Keratinocyte (primary cell): ENCODE measurements around the gene CRTC3. TPM values are rescaled to one million over a fixed set of nuclear protein-coding genes. Genes with fewer than 3 reads are reported as not detected.

Source experiments
- DNase-seq: peaks from one replicate; pipeline ENCODE4 v3.0.0-alpha.2; 2011; ENCODE audit warnings: low read depth, missing footprints, low spot score
- FAIRE-seq: peaks from 2 replicates; lab custom pipeline; 2011; peaks lifted over from hg19 to GRCh38; lab: Jason Lieb, UNC
- H2AFZ ChIP-seq: 2 replicates; pipeline ENCODE4 v1.6.0; 2012; ENCODE audit warnings: low read length, control low read depth, inconsistent platforms; ENCODE audit not compliant: control insufficient read depth
- H3K27ac ChIP-seq: 2 replicates; pipeline ENCODE4 v1.5.1; 2011; ENCODE audit warnings: low read length; ENCODE audit not compliant: control insufficient read depth, insufficient read depth
- H3K27me3 ChIP-seq: 3 replicates; pipeline ENCODE4 v1.6.0; 2011; ENCODE audit warnings: low read length; ENCODE audit not compliant: control insufficient read depth, insufficient read depth; ENCODE audit errors: extremely low read depth
- H3K36me3 ChIP-seq, 2 experiments: 2 replicates in 1 of 2; 3 replicates in 1 of 2; pipeline ENCODE4 v1.5.1; 2011; ENCODE audit warnings: low read length in 2 of 2, mild to moderate bottlenecking in 1 of 2; ENCODE audit not compliant: control insufficient read depth in 2 of 2, insufficient read depth in 2 of 2; ENCODE audit errors: extremely low read depth in 1 of 2
- H3K4me1 ChIP-seq: 3 replicates; pipeline ENCODE4 v1.5.1; 2011; ENCODE audit warnings: low read length; ENCODE audit not compliant: control insufficient read depth, insufficient read depth; ENCODE audit errors: extremely low read depth
- H3K4me2 ChIP-seq: 3 replicates; pipeline ENCODE4 v1.6.0; 2011; ENCODE audit warnings: low read depth, low read length; ENCODE audit not compliant: control insufficient read depth, insufficient read depth; ENCODE audit errors: extremely low read depth
- H3K4me3 ChIP-seq, 3 experiments: fragments of 200-600 bp in 1 of 3; sonication (generic) in 1 of 3; 2 replicates in 2 of 3; 3 replicates in 1 of 3; pipeline ENCODE4 v1.5.1; 2011 to 2016; ENCODE audit warnings: low read length in 3 of 3, mild to moderate bottlenecking in 3 of 3, control low read depth in 2 of 3, inconsistent platforms in 1 of 3, low read depth in 1 of 3, mixed read lengths in 1 of 3, mixed run types in 1 of 3, moderate library complexity in 1 of 3; ENCODE audit not compliant: control insufficient read depth in 2 of 3, insufficient read depth in 2 of 3; ENCODE audit errors: extremely low read depth in 1 of 3
- H3K79me2 ChIP-seq: 2 replicates; pipeline ENCODE4 v1.6.0; 2012; ENCODE audit warnings: low read length; ENCODE audit not compliant: control insufficient read depth, insufficient read depth
- H3K9ac ChIP-seq: 3 replicates; pipeline ENCODE4 v1.6.0; 2011; ENCODE audit warnings: low read length; ENCODE audit not compliant: control insufficient read depth, insufficient read depth; ENCODE audit errors: extremely low read depth
- H3K9me1 ChIP-seq: 3 replicates; pipeline ENCODE4 v1.6.0; 2011; ENCODE audit warnings: low read length; ENCODE audit not compliant: control insufficient read depth, insufficient read depth; ENCODE audit errors: extremely low read depth
- H3K9me3 ChIP-seq: 2 replicates; pipeline ENCODE4 v1.5.1; 2012; ENCODE audit warnings: low read depth, low read length; ENCODE audit not compliant: control insufficient read depth
- H4K20me1 ChIP-seq: 3 replicates; pipeline ENCODE4 v1.6.0; 2011; ENCODE audit warnings: low read length; ENCODE audit not compliant: control insufficient read depth, insufficient read depth; ENCODE audit errors: extremely low read depth
- EZH2 ChIP-seq: IDR thresholded peaks from one replicate; pipeline ENCODE4 v1.6.1; 2012; ENCODE audit warnings: inconsistent platforms, mild to moderate bottlenecking, low read length, moderate library complexity
- dilution Hi-C: fragments of 300-500 bp; cut with MboI; formaldehyde crosslinking; loops from one replicate; pipeline ENCODE4 v1.7.0; 2020; ENCODE audit warnings: low sequenced_read_pairs; ENCODE audit not compliant: extremely low pct_ligation_motif_present
- polyA plus RNA-seq, 5 experiments: library from polyadenylated mRNA; depleted of rRNA in 3 of 5; stranded (reverse) in 3 of 5; stranded (forward) in 1 of 5; unstranded in 1 of 5; fragments of >200 nt; gene quantifications; 1 replicate in 1 of 5; 2 replicates in 3 of 5; 3 replicates in 1 of 5; pipeline versions ENCODE4 v1.2.1 to v1.2.3, GENCODE V29; 2011 to 2012; ENCODE audit warnings: missing spikeins in 2 of 5, low read depth in 1 of 5, low replicate concordance in 1 of 5
- TF ChIP-seq, protein P1 (sequence below), 3 experiments: IDR thresholded peaks in 1 of 3; conservative IDR thresholded peaks in 1 of 3; optimal IDR thresholded peaks in 1 of 3; 2 replicates in 2 of 3; 3 replicates in 1 of 3; pipeline versions ENCODE3 to v1.5.1; 2011; ENCODE audit warnings: low read length in 3 of 3, mild to moderate bottlenecking in 3 of 3, moderate library complexity in 2 of 3, control low read depth in 1 of 3, inconsistent platforms in 1 of 3; ENCODE audit not compliant: insufficient read depth in 2 of 3; ENCODE audit errors: extremely low read depth in 1 of 3

CRTC3 gene
- polyA plus RNA-seq, 1 donor (not counting 4 experiments of a cell fraction or from before 2014, with no cell fraction given) = 11.9 TPM

DNA sequence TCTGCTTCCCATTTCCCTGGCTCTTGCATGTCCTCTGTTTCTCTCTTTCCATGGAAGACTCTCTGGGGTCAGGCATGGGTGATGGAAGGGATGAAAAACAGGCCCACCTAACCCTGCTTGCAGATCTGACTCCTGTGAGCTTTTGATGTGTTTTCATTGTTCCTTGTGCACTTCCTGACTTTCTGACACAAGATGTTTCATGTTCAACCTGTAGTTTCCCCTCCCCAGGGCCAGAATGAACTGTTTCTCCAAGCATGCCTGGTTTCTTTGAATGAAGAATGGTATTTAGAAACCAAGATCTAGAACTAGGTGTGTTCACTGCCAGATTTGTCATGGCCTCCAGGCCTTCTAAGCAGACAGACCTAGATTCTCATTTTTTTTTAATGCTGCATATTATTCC, 36.1 kb upstream of the CRTC3 start:
- Histone ChIP-seq H3K4me3 (no peak overlapping the region), H3K9ac (no peak overlapping the region), H3K79me2 (peaks cover 2% of the 10 kb centered on the region), H3K4me1 (peaks cover 16% of the 10 kb centered on the region), H3K27ac (no peak overlapping the region), H3K27me3 (no peaks in the 10 kb centered on the region), H4K20me1 (peaks cover 3% of the 10 kb centered on the region), H3K4me2 (no peak overlapping the region), H3K36me3 (peaks cover 41 to 45% of the 10 kb centered on the region in 2 experiments), H3K9me3 (no peaks in the 10 kb centered on the region), H3K9me1 (no peaks in the 10 kb centered on the region), H2AFZ (no peak overlapping the region)
- dilution Hi-C loops = no loop called here
- no peak for DNase-seq
- TF ChIP-seq, protein P1, sequence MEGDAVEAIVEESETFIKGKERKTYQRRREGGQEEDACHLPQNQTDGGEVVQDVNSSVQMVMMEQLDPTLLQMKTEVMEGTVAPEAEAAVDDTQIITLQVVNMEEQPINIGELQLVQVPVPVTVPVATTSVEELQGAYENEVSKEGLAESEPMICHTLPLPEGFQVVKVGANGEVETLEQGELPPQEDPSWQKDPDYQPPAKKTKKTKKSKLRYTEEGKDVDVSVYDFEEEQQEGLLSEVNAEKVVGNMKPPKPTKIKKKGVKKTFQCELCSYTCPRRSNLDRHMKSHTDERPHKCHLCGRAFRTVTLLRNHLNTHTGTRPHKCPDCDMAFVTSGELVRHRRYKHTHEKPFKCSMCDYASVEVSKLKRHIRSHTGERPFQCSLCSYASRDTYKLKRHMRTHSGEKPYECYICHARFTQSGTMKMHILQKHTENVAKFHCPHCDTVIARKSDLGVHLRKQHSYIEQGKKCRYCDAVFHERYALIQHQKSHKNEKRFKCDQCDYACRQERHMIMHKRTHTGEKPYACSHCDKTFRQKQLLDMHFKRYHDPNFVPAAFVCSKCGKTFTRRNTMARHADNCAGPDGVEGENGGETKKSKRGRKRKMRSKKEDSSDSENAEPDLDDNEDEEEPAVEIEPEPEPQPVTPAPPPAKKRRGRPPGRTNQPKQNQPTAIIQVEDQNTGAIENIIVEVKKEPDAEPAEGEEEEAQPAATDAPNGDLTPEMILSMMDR (optimal IDR thresholded peaks at IDR 0.05 in 1 of 3, IDR thresholded peaks at IDR 0.05 in 1 of 3, conservative IDR thresholded peaks at IDR 0.05 in 1 of 3; ENCODE audit: extremely low read depth in 1 of 3, insufficient read depth in 2 of 3, low read length in 3 of 3) = no peak
- TF ChIP-seq EZH2 = no peak
- no peak for FAIRE-seq

DNA sequence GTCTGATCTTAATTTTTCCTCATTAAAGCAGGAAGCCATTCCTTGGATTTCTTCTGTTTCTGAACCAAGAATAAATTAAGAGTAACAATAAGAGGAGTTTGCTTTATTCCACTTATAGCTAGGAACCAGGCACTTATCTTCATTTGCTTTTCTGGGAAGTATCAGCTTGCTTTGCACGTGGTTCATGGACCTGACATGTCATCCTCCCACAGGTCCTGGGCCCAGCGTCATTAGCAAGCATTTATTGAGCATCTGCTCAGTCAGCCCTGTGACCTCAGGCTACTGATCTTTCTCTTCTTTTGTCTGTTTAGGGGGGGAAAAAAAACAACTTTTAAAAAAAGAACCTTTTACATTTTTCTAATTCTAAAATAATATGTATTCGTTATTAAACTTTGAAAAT, 34.7 kb upstream of the CRTC3 start:
- Histone ChIP-seq H3K9me3 (no peaks in the 10 kb centered on the region), H3K9me1 (no peaks in the 10 kb centered on the region), H4K20me1 (no peaks in the 10 kb centered on the region), H3K79me2 (peaks cover 2% of the 10 kb centered on the region), H3K4me1 (peaks cover 7% of the 10 kb centered on the region), H3K9ac (no peak overlapping the region), H3K27me3 (no peaks in the 10 kb centered on the region), H2AFZ (no peak overlapping the region), H3K27ac (no peak overlapping the region), H3K36me3 (peaks cover 31 to 43% of the 10 kb centered on the region in 2 experiments), H3K4me3 (no peak overlapping the region), H3K4me2 (no peak overlapping the region)
- TF ChIP-seq, protein P1 (optimal IDR thresholded peaks at IDR 0.05 in 1 of 3, IDR thresholded peaks at IDR 0.05 in 1 of 3, conservative IDR thresholded peaks at IDR 0.05 in 1 of 3; ENCODE audit: extremely low read depth in 1 of 3, insufficient read depth in 2 of 3, low read length in 3 of 3) = no peak
- no peak for TF ChIP-seq EZH2
- DNase-seq (no peak), FAIRE-seq (no peak)
- dilution Hi-C loops = no loop called here
